Measurements from ENCODE around the gene MAPK10.

MAPK10 gene

DNA sequence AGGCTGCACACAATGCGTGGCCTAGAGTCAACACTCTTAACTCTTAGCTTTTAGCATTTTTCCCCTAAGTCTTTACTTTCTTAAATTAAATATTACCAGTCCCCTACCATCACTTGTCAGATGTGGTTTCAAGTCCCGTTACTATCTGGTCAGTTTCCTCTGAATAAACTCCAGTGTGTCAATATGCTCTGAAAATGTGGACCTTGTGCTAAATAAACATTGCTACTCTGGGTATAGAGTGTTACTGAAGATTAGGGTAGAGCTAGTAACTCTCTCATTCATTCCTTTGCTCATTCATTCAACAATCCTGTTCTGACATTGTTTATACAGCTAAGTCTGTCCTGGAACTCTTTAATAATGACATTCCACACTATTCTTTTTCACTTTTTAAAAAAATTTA is 251.0 kb downstream of the MAPK10 start:
- no peaks in the 10 kb centered on the region for H3K36me3 ChIP-seq (ENCODE audit: control insufficient read depth in 2 of 2, insufficient read depth in 1 of 2, low read length in 2 of 2)
- H3K27ac ChIP-seq (ENCODE audit: extremely low read depth, low read depth, low read length): no peak overlapping the region
- CTCF ChIA-PET: no interaction called here
- POLR2A ChIA-PET: no interaction called here
- no peaks in the 10 kb centered on the region for H3K9me3 ChIP-seq (ENCODE audit: control insufficient read depth, insufficient read depth, low read depth, low read length)
- no peaks in the 10 kb centered on the region for H3K4me1 ChIP-seq (ENCODE audit: control insufficient read depth, insufficient read depth, low read length)
- no peak overlapping the region for H3K4me3 ChIP-seq (ENCODE audit: low read depth, low read length)
- TF ChIP-seq ZNF596 (tag by site-specific recombination; IDR thresholded peaks at IDR 0.05): no peak
- no peak for TF ChIP-seq ZNF19 (tag by site-specific recombination; IDR thresholded peaks at IDR 0.05; ENCODE audit: low read depth)
- TF ChIP-seq KLF16 (tag by site-specific recombination; IDR thresholded peaks at IDR 0.05): no peak
- TF ChIP-seq ZNF184 (tag by site-specific recombination; IDR thresholded peaks at IDR 0.05): no peak
- TF ChIP-seq SP7 (tag by site-specific recombination; IDR thresholded peaks at IDR 0.05): no peak
- no peak for TF ChIP-seq SALL2 (tag by site-specific recombination; IDR thresholded peaks at IDR 0.05; ENCODE audit: borderline replicate concordance)
- TF ChIP-seq ZNF548 (tag by site-specific recombination; IDR thresholded peaks at IDR 0.05): no peak
- TF ChIP-seq TRIM28 (IDR thresholded peaks at IDR 0.05; ENCODE audit: borderline replicate concordance, low read length): no peak
- TF ChIP-seq ZNF211 (tag by site-specific recombination; IDR thresholded peaks at IDR 0.05; ENCODE audit: low read depth): no peak
- no peak for TF ChIP-seq ZNF221 (tag by site-specific recombination; IDR thresholded peaks at IDR 0.05; ENCODE audit: borderline replicate concordance)
- TF ChIP-seq ZNF777 (tag by site-specific recombination; IDR thresholded peaks at IDR 0.05; ENCODE audit: borderline replicate concordance): no peak
- TF ChIP-seq, protein P1, sequence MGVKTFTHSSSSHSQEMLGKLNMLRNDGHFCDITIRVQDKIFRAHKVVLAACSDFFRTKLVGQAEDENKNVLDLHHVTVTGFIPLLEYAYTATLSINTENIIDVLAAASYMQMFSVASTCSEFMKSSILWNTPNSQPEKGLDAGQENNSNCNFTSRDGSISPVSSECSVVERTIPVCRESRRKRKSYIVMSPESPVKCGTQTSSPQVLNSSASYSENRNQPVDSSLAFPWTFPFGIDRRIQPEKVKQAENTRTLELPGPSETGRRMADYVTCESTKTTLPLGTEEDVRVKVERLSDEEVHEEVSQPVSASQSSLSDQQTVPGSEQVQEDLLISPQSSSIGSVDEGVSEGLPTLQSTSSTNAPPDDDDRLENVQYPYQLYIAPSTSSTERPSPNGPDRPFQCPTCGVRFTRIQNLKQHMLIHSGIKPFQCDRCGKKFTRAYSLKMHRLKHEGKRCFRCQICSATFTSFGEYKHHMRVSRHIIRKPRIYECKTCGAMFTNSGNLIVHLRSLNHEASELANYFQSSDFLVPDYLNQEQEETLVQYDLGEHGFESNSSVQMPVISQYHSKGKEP (tag by site-specific recombination; IDR thresholded peaks at IDR 0.05): no peak
- TF ChIP-seq ZNF266 (tag by site-specific recombination; IDR thresholded peaks at IDR 0.05; ENCODE audit: low read depth): no peak
- TF ChIP-seq ZNF639 (tag by site-specific recombination; IDR thresholded peaks at IDR 0.05): no peak
- TF ChIP-seq SP3 (tag by site-specific recombination; IDR thresholded peaks at IDR 0.05): no peak

DNA sequence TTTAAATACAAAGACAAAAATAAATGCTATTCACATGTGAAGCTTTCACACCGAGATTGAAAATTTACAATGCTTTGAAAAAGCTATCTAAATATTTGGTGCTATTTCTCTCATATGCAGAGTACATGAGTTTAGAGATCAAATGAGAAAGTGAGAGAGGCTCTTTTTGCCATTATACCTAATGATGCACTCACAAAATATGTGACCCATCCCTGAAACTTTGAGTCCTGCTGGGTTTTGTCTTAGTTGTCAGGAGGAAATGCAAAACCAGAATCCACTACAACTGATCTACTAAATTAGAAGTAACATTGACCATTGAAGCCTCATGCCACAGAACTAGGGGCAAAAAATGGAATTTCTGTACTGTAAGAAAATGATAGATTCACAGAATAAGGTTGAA is 251.7 kb downstream of the MAPK10 start:
- Histone ChIP-seq H3K4me3 (ENCODE audit: low read depth, low read length) (no peak overlapping the region), H3K9me3 (ENCODE audit: control insufficient read depth, insufficient read depth, low read depth, low read length) (no peaks in the 10 kb centered on the region), H3K27ac (ENCODE audit: extremely low read depth, low read depth, low read length) (no peak overlapping the region), H3K36me3 (ENCODE audit: control insufficient read depth in 2 of 2, insufficient read depth in 1 of 2, low read length in 2 of 2) (no peaks in the 10 kb centered on the region), H3K4me1 (ENCODE audit: control insufficient read depth, insufficient read depth, low read length) (no peaks in the 10 kb centered on the region)
- ChIA-PET CTCF (no interaction called here), POLR2A (no interaction called here)
- TF ChIP-seq ZNF174 (tag by site-specific recombination; IDR thresholded peaks at IDR 0.05) (no peak), ZNF792 (tag by site-specific recombination; IDR thresholded peaks at IDR 0.05) (no peak), ZNF501 (tag by site-specific recombination; IDR thresholded peaks at IDR 0.05) (no peak), ZNF10 (tag by site-specific recombination; IDR thresholded peaks at IDR 0.05) (no peak), ZNF626 (tag by site-specific recombination; IDR thresholded peaks at IDR 0.05) (no peak), ZNF157 (tag by site-specific recombination; IDR thresholded peaks at IDR 0.05) (no peak), ZNF645 (tag by site-specific recombination; IDR thresholded peaks at IDR 0.05) (no peak), ZNF585B (tag by site-specific recombination; IDR thresholded peaks at IDR 0.05) (no peak), ZNF341 (tag by site-specific recombination; IDR thresholded peaks at IDR 0.05; ENCODE audit: low read depth) (no peak), BCL11A (tag by site-specific recombination; IDR thresholded peaks at IDR 0.05; ENCODE audit: low read depth) (no peak), ZNF121 (tag by site-specific recombination; IDR thresholded peaks at IDR 0.05) (no peak), ZSCAN30 (tag by site-specific recombination; IDR thresholded peaks at IDR 0.05) (no peak), ZBTB8A (tag by site-specific recombination; IDR thresholded peaks at IDR 0.05) (no peak), ZNF2 (tag by site-specific recombination; IDR thresholded peaks at IDR 0.05) (no peak), IKZF3 (tag by site-specific recombination; IDR thresholded peaks at IDR 0.05) (no peak), KLF8 (tag by site-specific recombination; IDR thresholded peaks at IDR 0.05) (no peak), HOXC10 (CRISPR knock-in tag; IDR thresholded peaks at IDR 0.05) (no peak), KLF1 (tag by site-specific recombination; IDR thresholded peaks at IDR 0.05) (no peak)
- TF ChIP-seq, protein P2, sequence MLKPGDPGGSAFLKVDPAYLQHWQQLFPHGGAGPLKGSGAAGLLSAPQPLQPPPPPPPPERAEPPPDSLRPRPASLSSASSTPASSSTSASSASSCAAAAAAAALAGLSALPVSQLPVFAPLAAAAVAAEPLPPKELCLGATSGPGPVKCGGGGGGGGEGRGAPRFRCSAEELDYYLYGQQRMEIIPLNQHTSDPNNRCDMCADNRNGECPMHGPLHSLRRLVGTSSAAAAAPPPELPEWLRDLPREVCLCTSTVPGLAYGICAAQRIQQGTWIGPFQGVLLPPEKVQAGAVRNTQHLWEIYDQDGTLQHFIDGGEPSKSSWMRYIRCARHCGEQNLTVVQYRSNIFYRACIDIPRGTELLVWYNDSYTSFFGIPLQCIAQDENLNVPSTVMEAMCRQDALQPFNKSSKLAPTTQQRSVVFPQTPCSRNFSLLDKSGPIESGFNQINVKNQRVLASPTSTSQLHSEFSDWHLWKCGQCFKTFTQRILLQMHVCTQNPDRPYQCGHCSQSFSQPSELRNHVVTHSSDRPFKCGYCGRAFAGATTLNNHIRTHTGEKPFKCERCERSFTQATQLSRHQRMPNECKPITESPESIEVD (tag by site-specific recombination; IDR thresholded peaks at IDR 0.05): no peak

Data from HEK293 (cell line).